ENCODE results near the gene RBM17.
A peak's percentile ranks its signal among the peaks of the same experiment; 100 is the strongest.
"Not testable (repeated sequence)": the region's sequence is repeated elsewhere in the genome, so short reads cannot be mapped to it uniquely, and the experiment has no call there.

Gene RBM17

GRCh38 chr10:6140141-6140841 lies 51.5 kb downstream of the RBM17 start:
- Histone ChIP-seq H3K36me3 (ENCODE audit: control insufficient read depth, insufficient read depth, low read length) (no peaks in the 10 kb centered on the region), H3K9ac (ENCODE audit: low read length) (no peak overlapping the region), H3K4me1 (ENCODE audit: control insufficient read depth, insufficient read depth, low read length) (no peaks in the 10 kb centered on the region), H3K4me3 (ENCODE audit: low read length) (peak overlapping the region; percentile 26), H3K27ac (ENCODE audit: low read depth, low read length) (no peak overlapping the region), H3K27me3 (ENCODE audit: control insufficient read depth, insufficient read depth, low read length) (no peaks in the 10 kb centered on the region)

DNA sequence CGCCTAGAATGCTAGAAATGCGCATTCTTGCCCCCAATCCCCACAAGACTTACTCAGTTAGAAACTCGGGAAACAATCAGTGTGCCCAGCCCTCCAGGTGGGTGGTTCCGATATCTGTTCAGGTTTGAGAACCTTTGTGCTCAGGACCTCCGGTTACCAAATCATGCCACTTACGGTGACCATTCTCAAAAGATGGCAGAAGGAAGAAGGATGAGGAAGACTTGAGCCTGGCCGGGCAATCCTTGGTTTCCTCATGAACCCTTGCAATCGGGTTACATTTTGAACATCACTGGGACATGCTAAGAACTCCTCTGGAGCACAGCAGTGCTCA lies 52.1 kb downstream of the RBM17 start:
- no peak overlapping the region for H3K9ac ChIP-seq (ENCODE audit: low read length)
- H3K4me3 ChIP-seq (ENCODE audit: low read length): peak overlapping the region; percentile 26
- H3K4me1 ChIP-seq (ENCODE audit: control insufficient read depth, insufficient read depth, low read length): no peaks in the 10 kb centered on the region
- H3K27ac ChIP-seq (ENCODE audit: low read depth, low read length): no peak overlapping the region
- H3K36me3 ChIP-seq (ENCODE audit: control insufficient read depth, insufficient read depth, low read length): no peaks in the 10 kb centered on the region
- no peaks in the 10 kb centered on the region for H3K27me3 ChIP-seq (ENCODE audit: control insufficient read depth, insufficient read depth, low read length)

DNA sequence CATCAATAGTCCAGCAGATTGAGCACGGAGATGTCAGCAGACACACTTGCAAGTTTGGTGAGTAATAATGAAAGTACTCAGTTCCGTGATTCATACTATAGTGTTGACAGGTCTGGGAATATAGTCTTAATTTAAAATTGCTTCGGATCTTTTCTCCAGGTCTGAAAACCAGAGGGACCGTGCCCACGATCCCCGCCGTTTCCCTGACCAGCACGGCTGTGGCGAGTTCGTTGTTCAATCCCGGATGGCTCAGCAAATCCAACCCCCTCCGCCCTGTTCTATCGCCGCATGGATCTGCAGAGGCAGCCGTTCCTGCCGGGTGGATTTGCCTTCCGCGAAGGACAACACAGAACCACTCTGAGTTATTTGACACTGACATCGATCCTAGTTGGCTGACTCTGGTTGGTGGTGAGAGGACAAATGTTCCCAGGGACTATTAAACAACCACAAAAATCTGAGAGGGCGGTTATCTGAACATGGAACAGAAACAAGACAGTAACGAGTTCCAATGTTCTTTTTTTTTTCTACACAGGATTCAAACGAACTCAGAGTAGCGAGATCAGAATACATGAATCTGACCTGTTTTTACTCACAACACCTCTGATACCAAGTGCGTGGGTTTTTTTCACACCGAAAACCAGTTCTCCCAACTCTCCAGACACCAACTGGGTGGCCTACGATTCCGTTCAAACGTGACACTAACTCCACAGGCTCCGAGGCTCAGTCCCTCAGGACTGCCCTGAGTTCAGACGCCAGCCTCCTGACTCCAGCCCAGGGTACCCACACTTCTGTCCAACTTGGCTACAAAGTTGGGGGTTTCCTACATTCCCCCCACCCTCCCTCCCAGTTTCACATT lies 52.7 kb downstream of the RBM17 start:
- Histone ChIP-seq H3K27ac (ENCODE audit: low read depth, low read length) (no peak overlapping the region), H3K36me3 (ENCODE audit: control insufficient read depth, insufficient read depth, low read length) (no peaks in the 10 kb centered on the region), H3K4me3 (ENCODE audit: low read length) (peak overlapping the region; percentile 49), H3K4me1 (ENCODE audit: control insufficient read depth, insufficient read depth, low read length) (peaks cover 3% of the 10 kb centered on the region), H3K9ac (ENCODE audit: low read length) (no peak overlapping the region), H3K27me3 (ENCODE audit: control insufficient read depth, insufficient read depth, low read length) (no peaks in the 10 kb centered on the region)

DNA sequence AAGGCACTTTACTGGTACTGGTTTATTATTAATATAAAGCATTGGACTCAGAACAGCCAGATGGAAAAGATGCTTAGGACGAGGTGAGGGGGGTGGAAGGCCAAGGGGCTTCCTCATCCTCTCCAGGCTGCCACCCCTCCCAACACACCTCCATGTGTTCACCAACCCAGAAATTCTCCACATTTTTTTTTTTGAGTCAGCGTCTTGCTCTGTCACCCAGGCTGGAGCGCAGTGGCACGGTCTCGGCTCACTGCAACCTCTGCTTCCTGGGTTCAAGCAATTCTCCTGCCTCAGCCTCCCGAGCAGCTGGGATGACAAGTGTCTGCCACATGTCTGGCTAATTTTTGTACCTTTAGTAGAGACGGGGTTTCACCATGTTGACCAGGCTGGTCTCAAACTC lies 53.4 kb downstream of the RBM17 start:
- H3K4me1 ChIP-seq (ENCODE audit: control insufficient read depth, insufficient read depth, low read length); H3K36me3 ChIP-seq (ENCODE audit: control insufficient read depth, insufficient read depth, low read length); H3K27ac ChIP-seq (ENCODE audit: low read depth, low read length); H3K27me3 ChIP-seq (ENCODE audit: control insufficient read depth, insufficient read depth, low read length); H3K9ac ChIP-seq (ENCODE audit: low read length); H3K4me3 ChIP-seq (ENCODE audit: low read length): not testable (repeated sequence)

GRCh38 chr10:6142644-6143043 lies 53.8 kb downstream of the RBM17 start:
- Histone ChIP-seq H3K4me1 (ENCODE audit: control insufficient read depth, insufficient read depth, low read length) (peaks cover 3% of the 10 kb centered on the region), H3K4me3 (ENCODE audit: low read length) (no peak overlapping the region), H3K27me3 (ENCODE audit: control insufficient read depth, insufficient read depth, low read length) (no peaks in the 10 kb centered on the region), H3K9ac (ENCODE audit: low read length) (no peak overlapping the region), H3K27ac (ENCODE audit: low read depth, low read length) (no peak overlapping the region), H3K36me3 (ENCODE audit: control insufficient read depth, insufficient read depth, low read length) (no peaks in the 10 kb centered on the region)

- H3K27ac ChIP-seq (ENCODE audit: low read depth, low read length): no peak overlapping the region
- H3K4me1 ChIP-seq (ENCODE audit: control insufficient read depth, insufficient read depth, low read length): peaks cover 3% of the 10 kb centered on the region
- no peaks in the 10 kb centered on the region for H3K36me3 ChIP-seq (ENCODE audit: control insufficient read depth, insufficient read depth, low read length)
- H3K4me3 ChIP-seq (ENCODE audit: low read length): no peak overlapping the region
- H3K9ac ChIP-seq (ENCODE audit: low read length): no peak overlapping the region
- H3K27me3 ChIP-seq (ENCODE audit: control insufficient read depth, insufficient read depth, low read length): no peaks in the 10 kb centered on the region
Observed at GRCh38 chr10:6143181-6143580, 54.3 kb downstream of the RBM17 start.

GRCh38 chr10:6144406-6145165 lies 55.8 kb downstream of the RBM17 start:
- H3K4me1 ChIP-seq (ENCODE audit: control insufficient read depth, insufficient read depth, low read length): peaks cover 3% of the 10 kb centered on the region
- no peaks in the 10 kb centered on the region for H3K27me3 ChIP-seq (ENCODE audit: control insufficient read depth, insufficient read depth, low read length)

DNA sequence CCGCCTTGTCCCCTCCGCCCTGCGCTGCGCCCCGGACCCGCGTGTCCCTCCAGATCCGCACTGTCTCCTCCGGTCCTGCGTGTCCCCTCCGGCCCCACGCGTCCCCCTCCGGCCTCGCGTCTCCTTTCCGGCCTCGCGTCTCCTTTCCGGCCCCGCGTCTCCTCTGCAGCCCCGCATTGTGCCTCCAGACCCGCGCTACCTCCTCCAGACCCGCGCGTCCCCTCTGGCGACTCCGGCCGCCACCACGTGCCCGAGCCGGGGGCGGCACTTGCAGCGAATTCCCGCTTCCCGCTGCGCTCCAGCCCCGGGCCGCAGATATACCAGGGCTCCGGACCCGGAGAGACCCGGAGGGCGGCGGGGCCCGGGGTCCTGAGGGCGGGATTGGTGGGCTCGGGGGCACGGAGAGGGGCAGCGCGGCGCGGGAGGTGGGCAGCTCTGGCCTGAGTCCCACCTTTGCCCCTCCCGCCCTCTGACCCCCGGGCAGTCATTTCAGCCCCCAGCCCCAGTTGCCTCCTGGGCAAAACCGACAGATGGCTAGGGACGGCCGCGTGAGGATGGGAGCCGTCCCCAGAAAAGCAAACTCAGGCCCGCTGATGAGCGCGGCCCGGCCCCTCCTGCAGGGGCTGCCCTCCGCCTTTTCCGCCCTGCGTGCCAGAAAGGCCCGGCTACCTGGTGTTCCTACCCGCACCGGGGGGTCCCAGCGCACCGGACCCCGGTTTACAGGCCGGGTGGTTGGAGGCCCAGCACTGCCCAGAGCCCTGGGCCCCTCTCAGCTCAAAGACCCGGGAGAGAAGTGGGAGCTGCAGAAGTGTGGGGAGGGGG lies 56.5 kb downstream of the RBM17 start:
- H3K36me3 ChIP-seq (ENCODE audit: control insufficient read depth, insufficient read depth, low read length): no peaks in the 10 kb centered on the region
- H3K9ac ChIP-seq (ENCODE audit: low read length): no peak overlapping the region
- peak overlapping the region; percentile 82 for H3K4me3 ChIP-seq (ENCODE audit: low read length)
- H3K27ac ChIP-seq (ENCODE audit: low read depth, low read length): peak overlapping the region; percentile 72
- H3K27me3 ChIP-seq (ENCODE audit: control insufficient read depth, insufficient read depth, low read length): no peaks in the 10 kb centered on the region
- peaks cover 3% of the 10 kb centered on the region for H3K4me1 ChIP-seq (ENCODE audit: control insufficient read depth, insufficient read depth, low read length)

More at GRCh38 chr10:6144406-6145165, 55.8 kb downstream of the RBM17 start:
- Histone ChIP-seq H3K9ac (ENCODE audit: low read length) (no peak overlapping the region), H3K36me3 (ENCODE audit: control insufficient read depth, insufficient read depth, low read length) (no peaks in the 10 kb centered on the region), H3K4me3 (ENCODE audit: low read length) (peak overlapping the region; percentile 82), H3K27ac (ENCODE audit: low read depth, low read length) (peak overlapping the region; percentile 72)

DNA sequence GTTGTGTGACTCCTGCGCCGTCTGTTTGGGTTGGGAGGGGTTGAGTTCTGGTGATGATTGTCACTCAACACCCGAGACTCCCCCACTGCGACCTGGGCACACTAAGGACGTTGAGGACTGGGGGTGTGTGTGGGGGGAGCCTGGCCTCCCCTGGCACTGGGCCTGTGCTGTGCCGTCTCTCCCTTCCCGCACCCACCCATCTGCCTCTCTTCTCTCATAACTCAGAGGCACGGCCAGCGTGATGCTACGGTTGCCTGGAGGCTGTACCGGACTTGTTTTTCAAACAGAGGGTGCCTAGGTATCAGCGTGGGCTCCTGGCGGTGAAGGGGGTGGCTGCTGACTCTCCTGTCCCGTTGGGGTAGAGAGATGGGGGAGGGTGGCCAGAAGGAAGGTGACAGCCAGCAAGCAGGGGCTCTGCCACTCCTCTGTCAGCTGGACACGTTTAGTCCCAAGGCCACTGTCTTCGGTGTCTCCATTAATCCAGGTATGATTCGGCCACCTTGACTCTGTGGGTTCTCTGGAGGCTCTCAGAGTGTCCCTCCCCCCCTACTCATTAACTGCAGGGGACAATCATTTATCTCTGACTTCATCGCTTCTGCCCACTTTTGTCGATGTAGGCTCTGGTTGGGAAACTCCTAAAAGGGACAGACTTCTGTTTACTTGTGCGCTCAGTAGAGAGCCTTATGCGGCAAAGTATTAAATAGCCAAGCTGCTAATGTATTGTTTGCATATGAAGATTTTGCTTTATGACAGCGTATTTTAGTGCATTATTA lies 57.4 kb downstream of the RBM17 start:
- no peak overlapping the region for H3K27ac ChIP-seq (ENCODE audit: low read depth, low read length)
- peaks cover 3% of the 10 kb centered on the region for H3K4me1 ChIP-seq (ENCODE audit: control insufficient read depth, insufficient read depth, low read length)
- no peaks in the 10 kb centered on the region for H3K27me3 ChIP-seq (ENCODE audit: control insufficient read depth, insufficient read depth, low read length)
- H3K36me3 ChIP-seq (ENCODE audit: control insufficient read depth, insufficient read depth, low read length): no peaks in the 10 kb centered on the region
- no peak overlapping the region for H3K9ac ChIP-seq (ENCODE audit: low read length)
- H3K4me3 ChIP-seq (ENCODE audit: low read length): peak overlapping the region; percentile 82

- Histone ChIP-seq H3K9ac (ENCODE audit: low read length) (no peak overlapping the region), H3K27ac (ENCODE audit: low read depth, low read length) (no peak overlapping the region), H3K4me3 (ENCODE audit: low read length) (no peak overlapping the region), H3K36me3 (ENCODE audit: control insufficient read depth, insufficient read depth, low read length) (no peaks in the 10 kb centered on the region), H3K27me3 (ENCODE audit: control insufficient read depth, insufficient read depth, low read length) (no peaks in the 10 kb centered on the region), H3K4me1 (ENCODE audit: control insufficient read depth, insufficient read depth, low read length) (peaks cover 3% of the 10 kb centered on the region)
Observed at GRCh38 chr10:6146921-6147320, 58.1 kb downstream of the RBM17 start.

GRCh38 chr10:6148251-6148701 lies 59.4 kb downstream of the RBM17 start:
- H3K9ac ChIP-seq (ENCODE audit: low read length): no peak overlapping the region
- H3K36me3 ChIP-seq (ENCODE audit: control insufficient read depth, insufficient read depth, low read length): no peaks in the 10 kb centered on the region
- no peak overlapping the region for H3K4me3 ChIP-seq (ENCODE audit: low read length)
- H3K4me1 ChIP-seq (ENCODE audit: control insufficient read depth, insufficient read depth, low read length): peaks cover 3% of the 10 kb centered on the region
- H3K27me3 ChIP-seq (ENCODE audit: control insufficient read depth, insufficient read depth, low read length): no peaks in the 10 kb centered on the region
- H3K27ac ChIP-seq (ENCODE audit: low read depth, low read length): no peak overlapping the region

All from rectal smooth muscle tissue (tissue), 1 donor.